LNCaP clone FGC (cell line): ENCODE data around the gene SMO.

Experiments
- DNase-seq: peaks from one replicate; pipeline ENCODE4 v3.0.0-alpha.2; 2011; ENCODE audit warnings: low read depth
- H3K4me3 ChIP-seq: 2 replicates; pipeline ENCODE4 v1.5.1; 2011; ENCODE audit warnings: mild to moderate bottlenecking, low read depth, low read length, control low read depth
- TF ChIP-seq, protein P1 (sequence below): IDR thresholded peaks from 2 replicates; pipeline ENCODE4 v1.5.1; 2012; ENCODE audit warnings: mild to moderate bottlenecking; ENCODE audit not compliant: control insufficient read depth, insufficient read depth; ENCODE audit errors: extremely low read depth

SMO gene

DNA sequence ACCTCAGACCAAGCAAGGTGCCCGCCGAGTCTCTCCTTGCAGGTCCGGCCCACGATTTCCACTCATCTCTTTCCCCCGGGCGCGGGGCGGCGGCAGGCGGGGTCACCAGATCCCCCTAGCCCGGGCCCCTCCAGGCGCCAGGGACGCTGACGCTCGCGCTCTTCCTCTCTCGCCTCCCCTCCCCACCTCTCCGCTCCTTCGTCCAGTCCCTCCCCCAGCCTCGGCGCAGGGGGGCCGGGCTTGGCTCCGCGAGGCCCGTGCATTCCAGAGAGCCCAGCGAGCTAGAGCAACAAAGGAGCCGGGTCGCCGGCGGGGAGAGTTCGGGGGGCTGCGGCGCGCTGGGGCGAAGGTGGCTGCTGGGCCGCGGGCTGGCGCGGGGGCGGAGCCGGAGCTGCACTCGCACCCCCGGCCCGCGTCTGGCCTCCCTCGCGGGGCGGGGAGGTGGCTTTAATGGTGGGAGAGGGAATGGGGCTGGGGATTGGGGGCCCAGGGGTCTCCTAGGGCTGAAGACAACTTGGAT, at the start of gene SMO:
Gene SMO (plus strand): TSS at position 262 of the 520 bp plus-strand sequence. CDS start 519 bp downstream, outside the sequence.
- TF ChIP-seq, protein P1, sequence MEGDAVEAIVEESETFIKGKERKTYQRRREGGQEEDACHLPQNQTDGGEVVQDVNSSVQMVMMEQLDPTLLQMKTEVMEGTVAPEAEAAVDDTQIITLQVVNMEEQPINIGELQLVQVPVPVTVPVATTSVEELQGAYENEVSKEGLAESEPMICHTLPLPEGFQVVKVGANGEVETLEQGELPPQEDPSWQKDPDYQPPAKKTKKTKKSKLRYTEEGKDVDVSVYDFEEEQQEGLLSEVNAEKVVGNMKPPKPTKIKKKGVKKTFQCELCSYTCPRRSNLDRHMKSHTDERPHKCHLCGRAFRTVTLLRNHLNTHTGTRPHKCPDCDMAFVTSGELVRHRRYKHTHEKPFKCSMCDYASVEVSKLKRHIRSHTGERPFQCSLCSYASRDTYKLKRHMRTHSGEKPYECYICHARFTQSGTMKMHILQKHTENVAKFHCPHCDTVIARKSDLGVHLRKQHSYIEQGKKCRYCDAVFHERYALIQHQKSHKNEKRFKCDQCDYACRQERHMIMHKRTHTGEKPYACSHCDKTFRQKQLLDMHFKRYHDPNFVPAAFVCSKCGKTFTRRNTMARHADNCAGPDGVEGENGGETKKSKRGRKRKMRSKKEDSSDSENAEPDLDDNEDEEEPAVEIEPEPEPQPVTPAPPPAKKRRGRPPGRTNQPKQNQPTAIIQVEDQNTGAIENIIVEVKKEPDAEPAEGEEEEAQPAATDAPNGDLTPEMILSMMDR, result no peak
- no peak for DNase-seq
- H3K4me3 ChIP-seq, result peak within 1 kb of the TSS; percentile 60

DNA sequence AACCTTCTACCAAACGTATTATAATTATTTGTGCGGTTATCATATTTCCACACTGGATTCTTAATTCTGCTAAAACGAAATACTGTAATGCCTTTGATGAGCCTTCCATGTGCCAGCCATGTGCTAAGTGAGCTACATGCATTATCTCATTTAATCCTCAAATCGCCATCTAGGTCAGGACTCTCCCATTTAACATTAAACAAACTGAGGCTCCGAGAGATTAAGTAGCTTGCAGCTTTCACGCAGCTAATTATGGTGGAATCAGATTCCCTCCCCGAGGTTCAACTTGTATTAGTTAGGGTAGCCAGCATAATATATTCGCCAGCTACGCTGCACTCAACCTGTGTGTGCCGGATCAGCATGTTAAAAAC, 44.7 kb upstream of the SMO start:
- TF ChIP-seq, protein P1, result no peak
- DNase-seq, result no peak
- peak overlapping the region; percentile 74 for H3K4me3 ChIP-seq

DNA sequence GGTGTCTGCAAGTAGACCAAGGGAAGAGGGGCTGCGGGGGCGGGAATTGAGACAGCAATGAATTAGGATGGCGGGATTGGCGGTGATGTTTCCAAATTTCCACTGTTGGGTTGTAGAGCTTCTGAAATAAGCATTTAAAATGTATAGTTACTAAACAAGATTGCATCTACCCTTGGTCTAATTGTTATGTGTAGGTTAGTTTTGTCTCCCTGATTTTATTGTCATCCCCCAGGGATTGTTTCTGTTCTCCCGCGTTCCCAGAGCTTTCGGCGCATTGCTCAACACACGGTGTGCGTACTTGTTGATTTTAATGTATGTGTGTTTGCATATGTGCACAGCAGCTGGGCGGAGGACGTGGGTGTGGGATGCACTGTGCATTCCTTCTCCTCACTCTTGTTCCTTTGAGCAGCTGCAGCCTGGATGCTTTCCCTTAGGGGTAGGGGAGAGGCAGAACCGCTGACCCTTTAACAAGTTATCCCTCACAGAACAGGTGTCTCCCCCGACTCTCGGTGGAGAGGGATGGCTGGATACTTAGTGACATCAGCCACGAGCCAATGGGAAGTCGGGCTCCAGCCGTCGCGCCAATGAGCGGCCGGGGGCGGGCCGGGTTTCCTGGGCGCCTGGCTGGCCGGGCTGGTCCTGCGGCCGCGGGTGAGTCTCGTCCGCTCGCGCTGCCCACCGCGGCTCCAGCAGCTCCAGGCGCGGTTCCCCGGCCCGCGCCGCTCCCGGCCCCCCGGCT, 44.2 kb upstream of the SMO start, which contains the start of gene TSPAN33:
Gene TSPAN33 (plus strand): TSS at position 613 of the 739 bp plus-strand sequence. CDS start 274 bp downstream, outside the sequence.
- DNase-seq, result peak; percentile 44
- peak within 1 kb of the TSS; percentile 78 for H3K4me3 ChIP-seq
- TF ChIP-seq, protein P1, result no peak

DNA sequence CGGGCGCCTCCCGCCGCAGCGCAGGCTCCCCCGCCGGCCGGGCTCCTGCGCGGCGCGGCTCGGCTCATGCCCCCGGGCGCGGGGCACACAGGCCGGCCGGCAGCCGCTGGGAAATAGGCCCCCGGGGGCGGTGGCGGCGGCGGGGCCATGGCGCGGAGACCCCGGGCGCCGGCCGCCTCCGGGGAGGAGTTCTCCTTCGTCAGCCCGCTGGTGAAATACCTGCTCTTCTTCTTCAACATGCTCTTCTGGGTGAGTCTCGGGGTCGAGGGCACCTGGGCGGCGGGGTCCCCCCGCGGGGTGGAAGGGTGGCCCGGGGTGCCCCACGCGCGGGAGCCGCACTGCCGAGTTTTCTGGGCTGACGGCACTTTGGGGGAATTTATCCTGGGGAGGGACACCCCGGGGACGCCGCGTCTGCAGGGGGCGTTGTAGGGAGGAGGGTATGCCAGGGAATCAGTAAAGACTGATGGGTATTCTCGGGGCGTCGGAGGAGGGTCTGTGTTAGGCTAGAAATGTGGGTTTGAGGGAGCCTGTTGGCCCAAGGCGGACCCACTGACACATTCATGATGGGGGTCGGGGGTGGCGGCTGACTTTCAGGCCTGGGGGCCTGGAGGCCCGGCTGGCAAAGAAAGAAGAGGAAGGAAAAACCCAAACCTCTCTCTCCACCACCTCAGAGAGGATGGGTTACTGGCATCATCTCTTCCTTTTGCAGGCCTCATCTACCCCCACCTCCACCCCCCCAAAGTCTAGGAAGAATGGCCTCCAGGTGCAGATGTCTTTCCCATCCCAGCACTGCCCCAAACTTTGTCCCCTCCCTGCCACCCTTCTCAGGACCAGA, 43.4 kb upstream of the SMO start:
- no peak for DNase-seq
- H3K4me3 ChIP-seq, result peak overlapping the region; percentile 78
- TF ChIP-seq, protein P1, result peak; percentile 40

DNA sequence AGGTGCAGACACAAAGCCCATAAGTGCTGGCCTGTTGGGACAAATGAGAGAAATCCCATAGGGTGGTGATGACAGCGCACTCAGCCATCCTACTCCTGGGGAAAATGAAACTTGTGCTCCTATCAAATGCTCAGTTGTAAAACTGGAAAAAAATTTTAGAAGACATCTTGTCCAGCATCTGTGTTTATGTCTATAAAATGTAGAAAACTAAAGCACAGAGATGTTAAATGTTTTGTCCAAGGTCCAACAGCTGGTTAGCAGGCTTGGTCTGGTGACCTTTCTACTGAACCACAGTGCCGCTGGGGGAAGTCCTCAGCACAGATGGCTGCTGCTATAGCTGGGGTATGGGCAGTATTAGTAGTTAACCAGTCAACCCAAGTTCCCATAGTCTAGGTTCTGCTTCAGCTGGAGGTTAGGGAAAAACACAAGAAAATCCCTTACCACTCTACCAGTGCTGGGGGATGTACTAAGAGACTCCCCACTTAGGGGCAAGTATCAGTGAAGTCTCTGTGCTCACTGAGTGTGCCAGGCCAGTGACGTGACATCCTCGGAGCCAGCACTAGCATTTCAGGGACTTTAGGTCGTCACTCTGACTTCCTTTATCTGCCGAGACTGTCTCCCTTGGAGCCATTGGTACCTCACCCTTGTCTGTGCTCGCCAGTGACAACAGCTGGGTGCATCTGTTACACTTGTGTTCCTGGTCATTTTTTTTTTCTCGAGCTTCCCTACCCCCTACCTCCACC, 42.0 kb upstream of the SMO start:
- H3K4me3 ChIP-seq, result no peak overlapping the region
- DNase-seq, result no peak
- TF ChIP-seq, protein P1, result no peak

DNA sequence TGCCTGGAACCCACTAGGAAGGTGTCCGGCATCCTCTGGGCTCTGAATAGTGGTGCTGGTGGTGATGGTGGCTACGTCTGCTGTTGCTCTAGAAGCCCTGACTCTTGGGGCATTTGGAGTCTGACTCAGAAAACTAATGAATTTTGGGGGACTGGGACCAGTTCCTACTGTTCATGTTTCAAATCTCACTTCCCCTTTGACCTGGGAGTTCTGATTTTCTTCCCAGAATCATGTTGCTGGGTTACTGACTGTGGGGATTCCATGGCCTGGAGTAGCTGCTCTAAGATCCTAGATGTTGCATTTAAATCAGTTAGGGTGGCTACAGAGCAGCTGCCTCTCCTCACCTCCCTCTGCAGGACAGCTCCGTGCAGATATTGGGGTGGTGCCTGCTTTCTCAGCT, 40.7 kb upstream of the SMO start:
- TF ChIP-seq, protein P1, result no peak
- DNase-seq, result no peak
- no peak overlapping the region for H3K4me3 ChIP-seq
